Measurements from ENCODE around the gene ADCY6.
"Not testable (repeated sequence)": the region's sequence is repeated elsewhere in the genome, so short reads cannot be mapped to it uniquely, and the experiment has no call there.

The ADCY6 gene

GRCh38 chr12:48750215-48750614, 38.7 kb downstream of the ADCY6 start:
- DNase-seq: no peak

DNA sequence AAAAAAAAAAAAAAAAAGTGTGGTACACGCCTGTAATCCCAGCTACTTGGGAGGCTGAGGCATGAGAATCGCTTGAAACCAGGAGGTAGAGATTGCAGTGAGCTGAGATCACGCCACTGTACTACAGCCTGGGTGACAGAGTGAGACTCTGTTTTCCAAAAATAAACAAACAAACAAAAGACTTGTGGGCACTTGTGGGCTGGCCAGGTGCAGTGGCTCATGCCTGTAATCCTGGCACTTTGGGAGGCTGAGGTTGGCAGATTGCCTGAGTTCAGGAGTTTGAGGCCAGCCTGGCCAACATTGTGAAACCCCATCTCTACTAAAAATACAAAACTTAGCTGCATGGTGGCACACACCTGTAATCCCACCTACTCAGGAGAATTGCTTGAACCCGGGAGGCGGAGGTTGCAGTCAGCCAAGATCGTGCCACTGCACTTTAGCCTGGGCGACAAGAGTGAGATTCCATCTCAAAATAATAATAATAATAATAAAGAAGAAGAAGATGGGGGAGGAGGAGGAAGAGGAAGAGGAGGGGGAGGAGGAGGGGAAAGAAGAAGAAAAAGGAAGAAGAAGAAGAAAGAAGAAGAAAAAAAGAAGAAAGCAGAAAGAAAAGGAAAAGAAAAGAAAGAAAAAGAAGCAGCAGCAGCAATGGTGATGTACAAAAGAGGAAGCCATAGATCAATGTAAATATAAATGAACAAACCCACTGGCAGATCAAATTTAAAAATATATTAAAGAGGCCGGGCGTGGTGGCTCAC, 44.5 kb downstream of the ADCY6 start:
- peak; percentile 79 for DNase-seq

DNA sequence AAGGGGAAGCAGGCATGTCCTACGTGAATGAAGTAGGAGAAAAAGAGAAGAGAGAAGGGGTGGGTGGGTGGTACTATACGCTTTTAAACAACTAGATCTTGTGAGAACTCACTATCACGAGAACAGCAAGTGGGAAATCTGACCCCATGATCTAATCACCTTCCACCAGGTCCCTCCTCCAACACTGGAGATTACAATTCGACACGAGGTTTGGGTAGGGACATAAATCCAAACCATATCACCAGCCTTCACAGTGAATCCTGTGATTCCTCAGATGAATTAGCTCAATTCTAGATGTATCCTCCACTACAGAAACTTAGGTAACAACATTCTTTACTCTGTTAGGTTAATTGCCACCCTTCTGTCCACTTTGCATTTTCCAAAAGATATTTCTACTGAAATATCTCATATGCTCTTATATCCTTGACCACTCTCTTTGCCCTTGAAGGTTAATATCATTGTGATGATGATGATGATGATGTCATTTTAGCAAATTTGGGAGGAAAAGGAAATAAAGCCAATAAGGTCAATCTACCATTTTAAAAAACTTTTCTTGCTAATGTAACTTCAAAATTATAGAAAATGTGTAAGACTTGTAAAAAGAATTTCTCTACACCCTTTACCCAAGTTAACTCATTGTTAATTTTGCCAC, 49.1 kb downstream of the ADCY6 start:
- no peak for DNase-seq

DNA sequence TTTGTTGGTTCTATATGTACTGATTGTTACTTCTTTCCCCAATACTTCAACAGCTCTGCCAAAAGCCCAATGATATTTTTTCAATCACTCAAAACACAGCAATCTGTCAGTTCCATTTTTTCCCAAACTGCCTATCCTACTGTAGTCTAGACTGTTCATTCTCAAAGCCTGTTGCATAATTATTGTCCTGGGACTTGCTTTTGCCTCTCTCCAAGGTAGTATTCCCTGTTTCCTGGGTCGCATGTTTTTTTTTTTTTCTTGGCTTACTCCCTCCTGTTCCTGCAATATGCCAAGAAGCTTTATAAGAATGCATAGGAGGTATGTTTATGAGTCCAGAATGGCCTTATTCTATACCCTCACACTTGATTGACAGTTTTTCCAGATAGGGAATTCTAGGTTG, 52.4 kb downstream of the ADCY6 start:
- no peak for DNase-seq

- DNase-seq: no peak
Observed at GRCh38 chr12:48728807-48729206, 60.1 kb downstream of the ADCY6 start.

DNA sequence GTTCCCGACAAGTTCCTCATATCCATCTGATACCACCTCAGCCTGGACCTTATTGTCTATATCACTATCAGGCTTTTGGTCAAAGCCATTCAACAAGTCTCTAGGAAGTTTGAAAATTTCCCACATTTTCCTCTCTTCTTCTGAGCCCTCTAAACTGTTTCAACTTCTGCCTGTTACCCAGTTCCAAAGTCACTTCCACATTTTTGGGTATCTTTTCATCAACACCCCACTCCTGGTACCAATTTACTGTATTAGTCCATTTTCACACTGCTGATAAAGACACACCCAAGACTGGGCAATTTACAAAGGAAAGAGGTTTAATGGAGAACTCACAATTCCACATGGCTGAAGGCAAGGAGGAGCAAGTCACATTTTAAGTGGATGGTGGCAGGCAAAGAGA, 68.2 kb downstream of the ADCY6 start:
- not testable (repeated sequence) for DNase-seq

DNA sequence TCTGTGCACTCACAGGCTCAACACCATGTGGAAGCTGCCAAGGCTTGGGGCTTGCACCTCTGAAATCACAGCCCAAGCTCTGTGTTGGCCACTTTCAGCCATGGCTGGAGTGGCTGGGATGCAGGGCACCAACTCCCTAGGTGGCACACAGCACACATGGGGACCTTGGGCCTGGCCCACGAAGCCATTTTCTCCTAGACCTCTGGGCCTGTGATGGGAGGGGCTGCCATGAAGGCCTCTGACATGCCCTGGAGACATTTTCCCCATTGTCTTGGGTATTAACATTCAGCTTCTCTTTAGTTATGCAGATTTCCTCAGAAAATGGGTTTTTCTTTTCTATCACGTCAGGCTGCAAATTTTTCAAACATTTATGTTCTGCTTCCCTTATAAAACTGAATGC, 68.7 kb downstream of the ADCY6 start:
- not testable (repeated sequence) for DNase-seq

DNA sequence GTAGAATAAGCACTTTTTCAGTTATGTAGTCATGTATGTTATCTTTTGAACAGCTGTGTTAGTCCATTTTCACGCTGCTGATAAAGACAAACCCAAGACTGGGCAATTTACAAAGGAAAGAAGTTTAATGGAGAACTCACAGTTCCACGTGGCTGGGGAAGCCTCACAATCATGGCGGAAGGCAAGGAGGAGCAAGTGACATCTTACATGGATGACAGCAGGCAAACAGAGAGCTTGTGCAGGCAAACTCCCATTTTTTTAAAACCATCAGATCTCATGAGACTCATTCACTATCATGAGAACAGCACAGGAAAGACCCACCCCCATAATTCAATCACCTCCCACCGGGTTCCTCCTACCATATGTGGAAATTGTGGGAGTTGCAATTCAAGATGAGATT, 69.9 kb downstream of the ADCY6 start:
- DNase-seq: not testable (repeated sequence)

DNA sequence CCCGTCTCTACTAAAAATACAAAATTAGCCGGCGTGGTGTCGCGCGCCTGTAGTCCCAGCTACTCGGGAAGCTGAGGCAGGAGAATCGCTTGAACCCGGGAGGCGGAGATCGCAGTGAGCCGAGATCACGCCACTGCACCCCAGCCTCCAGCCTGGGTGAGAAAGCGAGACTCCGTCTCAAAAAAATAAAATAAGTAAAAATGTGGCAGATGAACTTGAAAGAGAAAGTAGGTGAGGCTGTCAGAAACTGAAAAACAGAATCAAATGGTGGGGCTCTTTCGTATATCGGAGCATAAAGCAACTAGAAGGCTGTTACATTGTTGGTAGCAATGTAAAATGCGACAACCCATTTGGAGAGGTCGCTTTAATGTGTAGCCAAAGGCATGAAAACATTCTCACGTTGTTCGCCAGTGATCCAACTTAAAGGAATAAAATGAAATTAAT, 71.6 kb downstream of the ADCY6 start:
- DNase-seq: no peak

DNA sequence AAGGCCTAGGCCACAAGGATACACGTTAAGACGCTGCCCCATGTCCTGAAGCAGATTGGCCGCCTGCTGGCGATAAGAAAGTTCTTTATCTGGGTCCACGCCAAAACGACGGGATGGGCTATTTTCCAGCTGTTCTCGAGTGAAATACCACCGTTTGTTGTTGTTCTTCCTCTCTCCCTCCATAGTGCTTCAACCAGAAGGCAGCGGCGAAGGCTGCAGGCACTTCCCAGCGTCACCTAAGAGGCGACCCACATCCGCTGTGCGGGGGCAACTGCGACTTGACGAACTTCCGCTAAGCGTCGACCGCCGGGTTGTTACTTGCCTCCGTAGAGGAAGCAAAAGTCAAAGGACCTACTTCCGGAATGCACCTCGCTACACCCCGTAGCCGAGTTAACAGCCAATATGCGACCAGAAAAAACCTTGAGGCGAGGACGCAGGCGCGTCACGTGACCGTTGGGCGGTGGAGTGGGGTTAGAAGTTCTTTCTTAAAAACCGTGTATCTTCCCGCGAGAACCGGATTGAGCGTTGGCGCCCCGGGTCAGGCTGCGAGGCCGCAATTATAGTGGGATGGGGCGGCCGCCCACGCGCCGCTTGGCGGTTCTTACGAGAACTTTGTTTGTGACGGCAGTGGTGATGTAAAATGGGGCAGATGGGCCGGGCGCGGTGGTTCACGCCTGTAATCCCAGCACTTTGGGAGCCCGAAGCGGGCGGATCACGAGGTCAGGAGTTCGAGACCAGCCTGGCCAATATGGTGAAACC, 72.2 kb downstream of the ADCY6 start, which contains the start of gene CCNT1:
Gene CCNT1, minus strand, starts transcription at position 215 of the 759 bp plus-strand sequence. Its CDS starts 32 bp downstream, at position 183.
- DNase-seq: peak; percentile 100
